Astrocyte (in vitro differentiated cells and primary cell): ENCODE results near the gene DLL1.

Experiments
- EZH2 ChIP-seq: IDR thresholded peaks from 2 replicates; pipeline ENCODE4 v1.6.1; 2012; ENCODE audit warnings: mild to moderate bottlenecking, low read length, inconsistent platforms; ENCODE audit not compliant: insufficient read depth
- TF ChIP-seq, protein P1 (sequence below): IDR thresholded peaks from 2 replicates; pipeline ENCODE4 v1.5.1; 2011; ENCODE audit warnings: low read depth, mild to moderate bottlenecking, inconsistent platforms, low read length, moderate library complexity; ENCODE audit not compliant: insufficient read depth

DNA sequence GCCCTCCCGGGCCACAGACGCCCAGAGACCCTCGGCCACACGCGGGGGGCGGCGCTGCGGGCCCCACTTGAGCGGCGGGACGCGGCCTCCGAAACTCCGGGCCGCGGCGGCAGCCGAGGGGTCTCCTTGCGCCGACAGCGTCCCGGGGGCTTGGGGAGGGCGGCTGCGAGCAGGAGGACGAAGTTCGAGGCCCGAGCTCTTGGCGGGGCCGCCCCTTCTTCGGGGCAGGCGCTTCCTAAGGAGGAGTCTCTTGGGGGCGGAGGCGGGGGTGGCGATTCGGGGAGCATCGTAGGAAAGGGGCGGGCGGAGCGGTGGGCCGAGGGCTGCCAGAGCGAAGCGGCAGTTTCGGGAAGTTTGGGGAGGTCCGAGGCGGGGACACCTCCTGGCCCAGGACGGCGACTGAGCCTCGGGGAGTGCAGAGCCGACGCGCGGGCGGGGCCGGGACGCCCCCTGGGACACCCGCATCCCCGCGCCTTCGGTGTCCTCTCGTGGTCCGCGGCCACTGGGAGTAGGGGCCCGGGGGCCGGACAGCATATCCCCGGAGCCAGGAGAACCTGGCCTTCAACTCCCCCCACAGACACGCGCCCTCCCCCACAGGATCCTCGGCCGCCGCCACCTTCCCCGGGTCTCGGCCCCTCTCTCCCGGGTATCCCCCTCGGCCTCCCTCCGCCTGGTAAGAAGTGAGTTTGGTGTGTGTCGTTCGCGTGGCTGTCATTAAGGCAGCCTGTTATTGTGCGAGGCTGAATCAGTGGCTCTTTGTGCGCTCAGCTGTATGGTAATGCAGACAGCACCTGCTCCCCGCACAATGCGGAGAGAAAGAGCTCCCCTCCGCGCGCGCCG lies 613 bp upstream of the DLL1 start:
- TF ChIP-seq, protein P1, sequence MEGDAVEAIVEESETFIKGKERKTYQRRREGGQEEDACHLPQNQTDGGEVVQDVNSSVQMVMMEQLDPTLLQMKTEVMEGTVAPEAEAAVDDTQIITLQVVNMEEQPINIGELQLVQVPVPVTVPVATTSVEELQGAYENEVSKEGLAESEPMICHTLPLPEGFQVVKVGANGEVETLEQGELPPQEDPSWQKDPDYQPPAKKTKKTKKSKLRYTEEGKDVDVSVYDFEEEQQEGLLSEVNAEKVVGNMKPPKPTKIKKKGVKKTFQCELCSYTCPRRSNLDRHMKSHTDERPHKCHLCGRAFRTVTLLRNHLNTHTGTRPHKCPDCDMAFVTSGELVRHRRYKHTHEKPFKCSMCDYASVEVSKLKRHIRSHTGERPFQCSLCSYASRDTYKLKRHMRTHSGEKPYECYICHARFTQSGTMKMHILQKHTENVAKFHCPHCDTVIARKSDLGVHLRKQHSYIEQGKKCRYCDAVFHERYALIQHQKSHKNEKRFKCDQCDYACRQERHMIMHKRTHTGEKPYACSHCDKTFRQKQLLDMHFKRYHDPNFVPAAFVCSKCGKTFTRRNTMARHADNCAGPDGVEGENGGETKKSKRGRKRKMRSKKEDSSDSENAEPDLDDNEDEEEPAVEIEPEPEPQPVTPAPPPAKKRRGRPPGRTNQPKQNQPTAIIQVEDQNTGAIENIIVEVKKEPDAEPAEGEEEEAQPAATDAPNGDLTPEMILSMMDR, result no peak
- TF ChIP-seq EZH2, result peak; percentile 89
